CD8-positive, alpha-beta memory T cell (primary cell): ENCODE measurements around the gene SPOPL. TPM values are rescaled to one million over a fixed set of nuclear protein-coding genes. Genes with fewer than 3 reads are reported as not detected.

Experiments used
- CTCF ChIA-PET: fragments of 350-600 bp; sonication (Branson Sonifier 250); formaldehyde crosslinking; loops from one replicate; lab custom pipeline; 2021; ENCODE audit warnings: antibody characterized with exemption; lab: Charles Lee
- POLR2A ChIA-PET: fragments of 350-600 bp; sonication (Branson Sonifier 250); formaldehyde crosslinking; loops from one replicate; lab custom pipeline; 2021; ENCODE audit warnings: antibody characterized with exemption; lab: Charles Lee
- DNase-seq, 5 donors: peaks; one replicate each; pipeline versions ENCODE4 v3.0.0 to v3.0.0-alpha.2; 2020 to 2022; ENCODE audit warnings: mixed read lengths in 1 of 5
- H3K27ac ChIP-seq: one replicate; pipeline ENCODE4 v1.7.0; 2013; ENCODE audit warnings: low read depth, mild to moderate bottlenecking, low read length, moderate library complexity
- H3K27me3 ChIP-seq: 2 replicates; pipeline ENCODE4 v1.7.0; 2013; ENCODE audit warnings: low read length, mild to moderate bottlenecking; ENCODE audit not compliant: insufficient read depth, poor library complexity, severe bottlenecking
- H3K36me3 ChIP-seq: 2 replicates; pipeline ENCODE4 v1.7.0; 2013; ENCODE audit warnings: mild to moderate bottlenecking, low read length, moderate library complexity; ENCODE audit not compliant: insufficient read depth
- H3K4me1 ChIP-seq: 2 replicates; pipeline ENCODE4 v1.7.0; 2013; ENCODE audit warnings: mild to moderate bottlenecking, low read length, moderate library complexity; ENCODE audit not compliant: insufficient read depth
- H3K4me3 ChIP-seq: 2 replicates; pipeline ENCODE4 v1.7.0; 2013; ENCODE audit warnings: mild to moderate bottlenecking, low read length
- H3K9me3 ChIP-seq: 2 replicates; pipeline ENCODE4 v1.7.0; 2013; ENCODE audit warnings: mild to moderate bottlenecking, low read length
- H3K27ac Mint-ChIP-seq, 8 donors: one replicate each; pipeline ENCODE4 v1.8.0; 2020 to 2021; ENCODE audit warnings: mixed read lengths in 8 of 8, mild to moderate bottlenecking in 6 of 8, inconsistent platforms in 3 of 8, moderate library complexity in 3 of 8
- H3K27me3 Mint-ChIP-seq, 2 donors: one replicate each; pipeline ENCODE4 v1.8.0; 2020 to 2021; ENCODE audit warnings: mixed read lengths in 2 of 2, mild to moderate bottlenecking in 1 of 2, moderate library complexity in 1 of 2
- H3K36me3 Mint-ChIP-seq, 3 donors: one replicate each; pipeline ENCODE4 v1.8.0; 2020 to 2021; ENCODE audit warnings: mixed read lengths in 3 of 3, inconsistent platforms in 1 of 3, mild to moderate bottlenecking in 1 of 3
- H3K4me1 Mint-ChIP-seq, 3 donors: one replicate each; pipeline ENCODE4 v1.8.0; 2020 to 2021; ENCODE audit warnings: mixed read lengths in 3 of 3, inconsistent platforms in 1 of 3, mild to moderate bottlenecking in 1 of 3
- H3K4me3 Mint-ChIP-seq, 7 donors: one replicate each; pipeline ENCODE4 v1.8.0; 2020 to 2021; ENCODE audit warnings: mixed read lengths in 7 of 7, mild to moderate bottlenecking in 6 of 7, moderate library complexity in 4 of 7, inconsistent platforms in 2 of 7
- H3K9me3 Mint-ChIP-seq, 5 donors: one replicate each; pipeline ENCODE4 v1.8.0; 2020 to 2022; ENCODE audit warnings: mixed read lengths in 5 of 5, mild to moderate bottlenecking in 3 of 5, moderate library complexity in 2 of 5, inconsistent platforms in 1 of 5
- polyA plus RNA-seq: library from polyadenylated mRNA; unstranded; fragments of 300-500 nt; fragmentation: Illumina TruSeq; gene quantifications from one replicate; pipeline ENCODE4 v1.2.3, GENCODE V29; 2021
- total RNA-seq, 2 experiments: library from RNA; stranded (reverse); gene quantifications; one replicate each; pipeline ENCODE4 v1.2.3, GENCODE V29; 2021

The SPOPL gene
- total and polyA plus RNA-seq, 3 experiments from 2014 or later = 2.4 to 16.9 (median 16.1) TPM

DNA sequence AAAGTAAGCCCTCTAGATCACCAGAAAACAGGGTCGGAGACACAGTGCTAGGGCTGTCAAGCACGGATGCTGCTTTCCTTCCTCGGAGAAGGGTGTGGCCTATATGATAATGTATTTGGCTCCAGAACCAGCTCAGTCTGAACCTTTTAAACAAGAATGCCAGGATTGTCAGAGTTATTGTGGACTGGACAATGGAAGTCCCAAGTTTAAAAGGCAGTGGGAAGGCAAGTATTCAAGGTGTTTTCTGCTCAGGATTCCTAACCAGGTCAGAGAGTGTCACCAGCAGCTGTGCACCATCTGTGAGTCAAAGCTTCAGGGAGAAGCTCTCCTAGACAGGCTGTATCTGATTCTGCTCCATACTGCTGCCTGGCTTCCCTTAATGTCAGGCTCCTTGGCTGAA lies 94.8 kb downstream of the SPOPL start:
- no peaks in the 10 kb centered on the region for H3K27me3 ChIP-seq
- DNase-seq = no peak
- H3K9me3 Mint-ChIP-seq = no peaks in the 10 kb centered on the region
- H3K4me3 ChIP-seq = no peak overlapping the region
- H3K4me1 Mint-ChIP-seq = no peaks in the 10 kb centered on the region
- ChIA-PET CTCF (no interaction called here), POLR2A (no interaction called here)
- no peak overlapping the region for H3K27ac Mint-ChIP-seq
- H3K36me3 ChIP-seq = no peaks in the 10 kb centered on the region
- no peaks in the 10 kb centered on the region for H3K4me1 ChIP-seq
- H3K36me3 Mint-ChIP-seq = peaks cover 10 to 19% (median 12%) of the 10 kb centered on the region in 3 donors
- no peaks in the 10 kb centered on the region for H3K9me3 ChIP-seq
- no peaks in the 10 kb centered on the region for H3K27me3 Mint-ChIP-seq
- no peak overlapping the region for H3K27ac ChIP-seq
- H3K4me3 Mint-ChIP-seq = no peak overlapping the region

DNA sequence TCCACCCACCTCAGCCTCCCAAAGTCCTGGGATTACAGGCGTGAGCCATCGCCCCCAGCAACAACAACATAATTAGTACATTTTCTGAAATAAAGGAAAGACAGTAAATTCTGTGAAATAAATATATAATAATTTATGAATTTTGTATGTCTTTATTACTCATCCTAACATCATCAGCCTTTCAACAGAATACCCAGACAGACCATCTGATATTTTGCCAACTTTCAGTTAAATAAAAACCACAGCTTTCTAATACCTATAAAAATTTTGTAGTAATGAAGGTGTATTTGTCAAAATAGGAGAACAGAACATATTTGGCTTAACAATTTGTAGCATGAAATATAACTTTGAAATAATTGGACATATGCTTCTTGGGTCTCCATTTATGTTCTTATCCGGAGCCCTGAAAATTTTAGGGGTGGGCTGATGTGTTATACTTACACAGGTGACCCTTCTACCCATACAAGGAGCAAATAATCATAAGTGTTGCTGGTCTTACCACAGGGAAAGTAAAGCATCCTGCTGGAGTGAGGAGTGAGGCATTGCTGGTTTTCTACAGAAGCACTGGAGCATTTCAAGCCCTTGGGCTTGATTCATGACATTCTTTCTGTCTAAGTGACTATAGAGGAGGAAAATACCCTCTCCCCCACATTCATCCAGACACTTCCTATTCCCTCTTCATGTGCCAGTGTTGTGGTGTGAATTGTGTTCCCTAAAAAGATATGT lies 99.3 kb downstream of the SPOPL start:
- POLR2A ChIA-PET = no interaction called here
- Mint-ChIP-seq H3K4me1 (no peaks in the 10 kb centered on the region), H3K36me3 (peaks cover 6 to 17% (median 10%) of the 10 kb centered on the region in 3 donors), H3K27ac (no peak overlapping the region), H3K4me3 (no peak overlapping the region), H3K27me3 (peaks cover 0 to 1% of the 10 kb centered on the region in 2 donors), H3K9me3 (no peaks in the 10 kb centered on the region)
- CTCF ChIA-PET = no interaction called here
- H3K27me3 ChIP-seq = no peaks in the 10 kb centered on the region
- no peak overlapping the region for H3K4me3 ChIP-seq
- no peaks in the 10 kb centered on the region for H3K36me3 ChIP-seq
- H3K9me3 ChIP-seq = no peaks in the 10 kb centered on the region
- H3K4me1 ChIP-seq = no peaks in the 10 kb centered on the region
- no peak overlapping the region for H3K27ac ChIP-seq
- DNase-seq = no peak

DNA sequence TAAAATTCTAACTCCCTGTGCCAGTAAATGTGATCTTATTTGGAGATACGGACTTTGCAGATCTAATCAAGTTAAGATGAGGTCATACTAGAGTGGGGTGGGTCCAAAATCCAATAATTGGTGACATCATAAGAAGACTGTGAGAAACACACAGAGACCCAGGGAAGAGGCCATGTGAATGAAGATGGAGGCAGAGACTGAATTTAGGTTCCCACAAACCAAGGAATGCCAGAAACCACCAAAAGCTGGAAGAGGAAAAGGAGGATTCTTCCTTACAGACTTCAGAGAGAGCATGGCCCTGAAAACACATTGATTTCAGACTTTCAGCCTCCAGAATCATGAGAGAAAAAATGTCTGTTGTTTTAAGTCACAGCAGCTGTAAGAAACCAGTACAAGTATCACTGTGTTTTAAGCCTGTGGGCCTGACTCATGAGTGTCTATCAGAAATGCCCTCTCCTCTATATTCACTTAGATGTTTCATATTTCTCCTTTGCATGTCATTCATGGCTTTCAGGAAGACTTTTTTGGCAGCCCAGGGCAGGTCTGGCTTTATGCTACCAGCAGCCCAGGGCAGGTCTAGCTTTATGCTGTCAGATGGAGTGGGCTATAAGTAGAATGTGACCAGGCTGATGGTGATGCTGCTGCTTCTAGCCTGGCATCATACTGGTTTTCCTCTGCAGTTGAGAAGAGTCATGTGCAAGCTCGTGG lies 100.0 kb downstream of the SPOPL start:
- no peak for DNase-seq
- Mint-ChIP-seq H3K27ac (peak overlapping the region in 1 of 8 donors; percentile 50), H3K27me3 (peaks cover 0 to 1% of the 10 kb centered on the region in 2 donors), H3K4me3 (no peak overlapping the region), H3K36me3 (peaks cover 5 to 15% (median 6%) of the 10 kb centered on the region in 3 donors), H3K9me3 (no peaks in the 10 kb centered on the region), H3K4me1 (no peaks in the 10 kb centered on the region)
- no peaks in the 10 kb centered on the region for H3K4me1 ChIP-seq
- H3K27me3 ChIP-seq = no peaks in the 10 kb centered on the region
- H3K9me3 ChIP-seq = no peaks in the 10 kb centered on the region
- ChIA-PET POLR2A (no interaction called here), CTCF (no interaction called here)
- H3K27ac ChIP-seq = no peak overlapping the region
- H3K4me3 ChIP-seq = no peak overlapping the region
- no peaks in the 10 kb centered on the region for H3K36me3 ChIP-seq

DNA sequence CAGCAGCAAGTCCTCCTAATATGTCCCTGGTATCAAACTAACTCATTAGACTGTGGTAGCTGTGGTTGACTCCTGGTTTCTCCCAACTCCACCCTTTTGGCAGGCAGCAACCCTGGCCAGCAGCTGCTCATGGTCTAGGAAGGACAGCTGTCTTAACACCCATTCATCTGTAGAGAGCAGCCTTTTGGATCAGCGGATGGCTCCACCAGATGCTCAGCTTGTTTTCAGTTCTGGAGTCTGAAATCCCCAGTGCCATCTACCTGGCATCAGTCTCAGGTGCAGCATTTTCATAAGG lies 100.5 kb downstream of the SPOPL start:
- H3K27ac ChIP-seq = no peak overlapping the region
- no peak overlapping the region for H3K4me3 Mint-ChIP-seq
- ChIA-PET CTCF (no interaction called here), POLR2A (interaction anchor here (0.6 kb wide), 1 partner anchor 90 kb away, joined by 4 read pairs; no protein-coding TSS in a partner anchor)
- H3K27me3 Mint-ChIP-seq = peaks cover 0 to 1% of the 10 kb centered on the region in 2 donors
- no peak overlapping the region for H3K4me3 ChIP-seq
- DNase-seq = no peak
- no peaks in the 10 kb centered on the region for H3K9me3 ChIP-seq
- H3K36me3 ChIP-seq = no peaks in the 10 kb centered on the region
- no peaks in the 10 kb centered on the region for H3K27me3 ChIP-seq
- H3K36me3 Mint-ChIP-seq = peaks cover 1 to 13% (median 4%) of the 10 kb centered on the region in 3 donors
- no peak overlapping the region for H3K27ac Mint-ChIP-seq
- H3K9me3 Mint-ChIP-seq = no peaks in the 10 kb centered on the region
- no peaks in the 10 kb centered on the region for H3K4me1 ChIP-seq
- H3K4me1 Mint-ChIP-seq = no peaks in the 10 kb centered on the region

DNA sequence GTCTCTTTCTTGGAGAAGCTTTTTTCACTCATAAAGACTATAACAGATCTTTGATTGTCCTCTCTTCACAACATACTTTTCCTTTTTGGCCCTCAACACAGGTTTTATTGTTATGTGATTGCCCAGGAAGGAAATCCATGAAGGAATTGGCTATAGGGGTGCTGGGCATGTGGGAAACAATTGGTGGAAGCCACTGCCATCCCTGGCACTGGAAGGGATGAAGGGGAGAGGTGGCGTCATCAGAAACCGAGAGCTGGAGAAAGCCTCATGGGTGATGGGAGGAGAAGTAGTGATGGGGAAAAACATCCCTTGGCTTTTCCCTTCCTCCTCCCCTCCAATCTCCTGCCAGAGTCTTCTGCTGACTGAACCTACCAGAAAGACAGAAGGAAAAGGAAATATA lies 106.2 kb downstream of the SPOPL start:
- Mint-ChIP-seq H3K27ac (peak overlapping the region in 1 of 8 donors; percentile 55), H3K4me1 (no peaks in the 10 kb centered on the region), H3K9me3 (no peaks in the 10 kb centered on the region), H3K4me3 (no peak overlapping the region), H3K27me3 (no peaks in the 10 kb centered on the region), H3K36me3 (peaks cover 0 to 3% (median 0%) of the 10 kb centered on the region in 3 donors)
- Histone ChIP-seq H3K27me3 (no peaks in the 10 kb centered on the region), H3K4me3 (no peak overlapping the region), H3K27ac (no peak overlapping the region), H3K36me3 (no peaks in the 10 kb centered on the region), H3K9me3 (no peaks in the 10 kb centered on the region), H3K4me1 (no peaks in the 10 kb centered on the region)
- ChIA-PET POLR2A (no interaction called here), CTCF (no interaction called here)
- DNase-seq = no peak

DNA sequence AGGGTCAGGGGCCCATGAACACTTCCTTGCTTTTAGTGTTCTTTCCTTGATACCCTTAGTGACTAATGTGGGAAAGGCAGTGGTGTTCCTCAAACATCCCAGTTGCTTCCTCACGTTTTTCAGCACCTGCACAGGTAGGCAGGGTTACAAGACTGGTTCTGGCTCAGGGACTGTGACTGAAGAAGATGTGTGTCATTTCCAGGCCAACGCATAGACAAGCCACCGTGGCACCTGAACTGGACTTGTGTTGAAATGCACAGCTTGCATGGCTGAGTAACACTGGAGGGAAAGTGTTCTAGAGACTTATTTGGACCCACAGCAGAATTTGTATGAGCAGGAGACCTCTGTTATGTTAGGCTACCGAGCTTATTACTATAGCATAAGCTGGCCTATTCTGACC lies 107.9 kb downstream of the SPOPL start:
- Mint-ChIP-seq H3K27me3 (no peaks in the 10 kb centered on the region), H3K9me3 (no peaks in the 10 kb centered on the region), H3K4me1 (no peaks in the 10 kb centered on the region), H3K36me3 (no peaks in the 10 kb centered on the region), H3K27ac (no peak overlapping the region), H3K4me3 (no peak overlapping the region)
- H3K4me3 ChIP-seq = no peak overlapping the region
- H3K27ac ChIP-seq = no peak overlapping the region
- H3K36me3 ChIP-seq = no peaks in the 10 kb centered on the region
- no peaks in the 10 kb centered on the region for H3K4me1 ChIP-seq
- no peaks in the 10 kb centered on the region for H3K27me3 ChIP-seq
- ChIA-PET POLR2A (no interaction called here), CTCF (no interaction called here)
- DNase-seq = no peak
- H3K9me3 ChIP-seq = no peaks in the 10 kb centered on the region

DNA sequence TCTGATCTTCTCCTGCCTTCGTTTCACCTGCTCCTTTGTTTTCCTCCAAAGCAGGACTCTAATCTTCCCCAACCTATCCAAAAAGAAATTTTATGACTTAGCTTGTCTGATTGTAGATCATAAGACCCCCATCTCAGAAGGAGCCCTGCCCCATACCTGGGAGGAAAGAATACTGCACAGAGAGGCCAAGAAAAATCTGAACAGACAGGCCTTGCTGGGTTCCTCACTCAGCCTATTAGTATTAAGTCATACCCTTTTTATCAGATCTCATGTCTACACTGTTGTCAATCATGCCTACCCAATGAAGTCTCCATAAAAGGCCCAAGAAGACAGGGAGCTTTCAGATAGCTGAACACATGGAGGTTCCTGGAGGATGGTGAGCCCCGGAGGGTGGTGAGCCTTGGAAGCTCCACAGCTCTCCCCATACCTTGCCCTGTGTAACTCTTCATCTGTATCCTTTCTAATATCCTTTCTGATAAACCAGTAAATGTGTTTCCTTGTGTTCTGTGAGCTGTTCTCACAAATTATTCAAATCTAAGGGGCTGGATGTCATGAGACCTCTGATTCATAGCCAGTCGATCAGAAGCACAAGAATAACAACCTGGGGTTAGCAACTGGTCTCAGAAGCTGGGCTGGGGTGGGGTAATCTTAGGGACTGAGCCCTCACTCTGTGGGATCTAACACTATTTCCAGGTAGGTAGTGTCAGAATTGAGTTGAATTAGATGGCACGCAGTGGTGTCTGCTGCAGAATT lies 108.8 kb downstream of the SPOPL start:
- Mint-ChIP-seq H3K36me3 (no peaks in the 10 kb centered on the region), H3K4me3 (no peak overlapping the region), H3K4me1 (no peaks in the 10 kb centered on the region), H3K27me3 (peaks cover 0 to 2% of the 10 kb centered on the region in 2 donors), H3K27ac (no peak overlapping the region), H3K9me3 (no peaks in the 10 kb centered on the region)
- POLR2A ChIA-PET = no interaction called here
- no peaks in the 10 kb centered on the region for H3K27me3 ChIP-seq
- no peaks in the 10 kb centered on the region for H3K9me3 ChIP-seq
- no peak overlapping the region for H3K27ac ChIP-seq
- no peak overlapping the region for H3K4me3 ChIP-seq
- no peak for DNase-seq
- H3K36me3 ChIP-seq = no peaks in the 10 kb centered on the region
- CTCF ChIA-PET = no interaction called here
- H3K4me1 ChIP-seq = no peaks in the 10 kb centered on the region

DNA sequence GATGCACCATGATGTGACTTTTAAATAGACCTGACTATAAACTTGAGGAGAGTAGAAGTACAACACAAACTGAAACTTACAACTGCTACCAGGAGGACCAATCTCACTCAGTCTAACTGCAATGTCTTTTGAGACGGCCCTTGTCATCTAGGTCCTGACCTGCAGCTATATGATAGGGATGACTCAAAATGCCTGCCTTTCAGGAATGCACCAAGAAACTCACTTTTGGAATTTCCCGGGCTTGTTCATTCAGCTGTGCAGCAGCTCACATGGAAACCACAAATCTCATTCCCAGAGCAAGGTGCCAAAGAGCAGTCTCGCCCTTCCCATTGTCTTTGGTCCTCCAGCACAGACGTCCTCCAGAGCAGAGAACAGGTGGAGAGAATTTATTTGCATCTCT lies 113.7 kb downstream of the SPOPL start:
- Mint-ChIP-seq H3K4me1 (no peaks in the 10 kb centered on the region), H3K27ac (no peak overlapping the region), H3K4me3 (no peak overlapping the region), H3K27me3 (peaks cover 0 to 23% of the 10 kb centered on the region in 2 donors), H3K36me3 (no peaks in the 10 kb centered on the region), H3K9me3 (no peaks in the 10 kb centered on the region)
- Histone ChIP-seq H3K27ac (no peak overlapping the region), H3K27me3 (no peaks in the 10 kb centered on the region), H3K36me3 (no peaks in the 10 kb centered on the region), H3K4me1 (no peaks in the 10 kb centered on the region), H3K4me3 (no peak overlapping the region), H3K9me3 (no peaks in the 10 kb centered on the region)
- no peak for DNase-seq
- CTCF ChIA-PET = no interaction called here
- POLR2A ChIA-PET = no interaction called here
